Measurements from ENCODE around the gene WASL. TPM values are rescaled to one million over a fixed set of nuclear protein-coding genes. Genes with fewer than 3 reads are reported as not detected.

WASL gene
- total RNA-seq, 3 donors from 2014 or later, result 4.7 to 5.4 (median 5.3) TPM

DNA sequence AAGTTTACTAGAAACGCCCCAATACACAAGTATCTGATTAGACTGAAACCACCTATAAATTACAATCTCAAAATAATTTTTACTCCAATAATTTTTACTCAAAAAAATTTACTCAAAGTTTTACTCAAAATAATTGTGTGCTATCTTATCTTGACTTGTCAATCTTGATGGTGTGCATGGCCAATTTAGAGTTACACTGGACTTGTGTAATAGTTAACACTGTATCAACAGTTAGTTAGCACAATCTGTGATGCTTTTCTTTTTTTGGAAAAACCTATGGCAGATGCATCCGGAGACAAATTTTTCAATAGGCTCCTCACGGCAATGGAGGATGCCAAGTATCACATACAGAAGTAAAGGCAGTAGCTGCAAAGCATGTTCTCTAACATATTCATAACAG lies 68.2 kb downstream of the WASL start:
- H3K9me3 Mint-ChIP-seq, result no peaks in the 10 kb centered on the region
- H3K4me1 Mint-ChIP-seq (ENCODE audit: low read depth), result no peaks in the 10 kb centered on the region
- no peak overlapping the region for H3K4me3 Mint-ChIP-seq
- ATAC-seq (no peak), DNase-seq (no peak)
- H3K36me3 Mint-ChIP-seq (ENCODE audit: insufficient read depth), result peaks cover 25% of the 10 kb centered on the region
- H3K27me3 Mint-ChIP-seq (ENCODE audit: low read depth), result no peaks in the 10 kb centered on the region

DNA sequence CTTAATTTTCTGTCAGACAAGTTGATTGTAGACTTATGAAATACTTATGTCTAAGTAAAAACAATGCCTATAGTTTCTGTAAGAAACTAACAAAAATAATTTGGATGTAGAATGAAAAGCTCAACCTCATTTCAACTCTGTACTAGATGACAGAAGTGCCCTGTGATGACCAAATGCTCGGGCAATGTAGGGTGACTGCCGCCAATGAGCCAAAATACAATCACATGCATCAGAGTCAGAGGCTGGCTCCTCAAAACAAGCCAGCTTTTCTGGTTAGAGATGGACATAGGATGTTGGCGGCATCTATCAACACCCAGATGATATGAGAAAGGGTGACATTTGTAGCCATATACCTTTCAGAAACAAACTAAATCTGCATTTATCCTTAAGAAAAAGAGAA lies 69.2 kb downstream of the WASL start:
- peaks cover 17% of the 10 kb centered on the region for H3K36me3 Mint-ChIP-seq (ENCODE audit: insufficient read depth)
- H3K4me1 Mint-ChIP-seq (ENCODE audit: low read depth), result no peaks in the 10 kb centered on the region
- H3K9me3 Mint-ChIP-seq, result no peaks in the 10 kb centered on the region
- DNase-seq (no peak), ATAC-seq (no peak)
- no peak overlapping the region for H3K4me3 Mint-ChIP-seq
- no peaks in the 10 kb centered on the region for H3K27me3 Mint-ChIP-seq (ENCODE audit: low read depth)

DNA sequence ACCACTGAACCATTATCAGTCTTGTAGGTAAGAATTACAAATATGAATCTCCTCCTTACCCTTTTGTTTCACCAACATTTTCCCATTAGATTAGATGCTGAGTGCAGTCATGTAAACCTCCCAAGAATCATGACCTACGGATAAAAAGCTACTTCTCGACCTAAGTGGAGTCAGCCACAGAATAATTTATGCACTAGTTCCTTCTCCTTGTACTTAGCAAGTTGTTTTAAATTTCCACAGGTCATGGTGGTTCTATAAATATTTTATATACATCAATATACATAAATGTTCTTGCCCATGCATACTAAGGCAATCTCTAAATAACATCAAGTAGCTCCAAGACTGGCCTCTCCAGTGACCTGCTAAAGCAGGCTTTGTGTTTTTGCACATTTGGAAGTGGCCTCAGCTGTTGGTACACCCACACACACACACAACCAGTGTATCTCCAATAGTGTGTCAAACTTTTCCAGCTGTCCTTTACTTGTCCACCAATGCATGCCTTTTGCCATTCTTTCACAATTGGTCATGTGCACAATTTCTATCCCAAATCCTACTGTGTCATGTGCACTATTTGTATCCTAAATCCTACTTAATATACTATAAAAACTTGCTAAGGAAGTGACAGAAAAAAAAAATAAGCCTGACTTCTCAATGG lies 71.6 kb downstream of the WASL start:
- Mint-ChIP-seq H3K9me3 (no peaks in the 10 kb centered on the region), H3K36me3 (ENCODE audit: insufficient read depth) (peaks cover 9% of the 10 kb centered on the region), H3K4me1 (ENCODE audit: low read depth) (no peaks in the 10 kb centered on the region), H3K4me3 (no peak overlapping the region), H3K27me3 (ENCODE audit: low read depth) (no peaks in the 10 kb centered on the region)
- DNase-seq (no peak), ATAC-seq (no peak)

DNA sequence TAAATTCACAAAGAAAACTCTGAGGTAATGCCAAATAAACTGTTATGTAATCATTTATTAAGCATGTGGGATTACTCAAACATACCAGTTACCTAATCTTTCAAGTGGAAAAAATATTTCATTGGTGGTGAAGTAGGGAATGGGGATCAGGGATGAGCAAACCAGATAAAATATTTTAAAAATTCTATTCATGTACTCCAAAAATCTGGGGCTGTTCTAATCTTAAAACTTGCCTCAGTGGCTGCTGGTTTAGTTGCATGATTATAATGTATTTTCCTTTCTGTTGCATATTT lies 73.7 kb downstream of the WASL start:
- DNase-seq, result no peak
- Mint-ChIP-seq H3K36me3 (ENCODE audit: insufficient read depth) (peaks cover 4% of the 10 kb centered on the region), H3K4me3 (no peak overlapping the region), H3K27me3 (ENCODE audit: low read depth) (no peaks in the 10 kb centered on the region), H3K4me1 (ENCODE audit: low read depth) (no peaks in the 10 kb centered on the region), H3K9me3 (no peaks in the 10 kb centered on the region)
- no peak for ATAC-seq

DNA sequence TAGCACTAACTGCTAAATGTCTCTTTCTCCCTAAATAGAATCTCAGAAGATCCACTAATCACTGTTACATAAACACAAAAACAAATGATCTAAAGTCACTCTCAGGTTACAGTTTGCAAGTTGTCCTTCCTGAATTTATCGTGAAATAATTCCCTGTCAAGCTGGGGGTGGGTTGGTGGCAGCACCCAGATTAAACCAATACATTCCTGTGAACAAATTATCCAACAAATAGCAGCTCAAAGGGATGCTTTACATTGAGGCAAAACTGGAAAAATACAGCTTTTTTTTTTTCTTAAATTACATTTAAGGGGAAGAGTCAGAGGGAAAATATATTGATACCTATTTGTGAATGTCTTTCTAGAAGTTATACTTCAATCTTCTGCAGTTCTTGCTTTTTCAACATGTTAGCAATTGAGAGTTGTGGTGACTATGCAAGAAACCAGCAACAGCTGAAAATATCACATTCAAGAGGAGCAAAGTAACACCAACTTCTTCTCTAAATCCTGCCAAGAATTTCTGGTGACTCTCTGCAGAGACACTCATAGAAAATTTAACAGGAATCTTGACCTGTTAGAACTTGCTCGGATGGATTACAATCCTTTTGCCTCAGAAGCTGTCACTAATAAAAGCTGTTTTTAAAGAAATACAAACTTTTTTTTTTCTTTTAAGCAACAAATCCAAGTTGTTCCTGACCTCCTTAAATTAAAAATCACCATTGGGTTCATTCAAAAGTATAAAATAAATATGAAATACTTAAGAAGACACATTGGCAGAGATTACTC lies 74.2 kb downstream of the WASL start:
- Mint-ChIP-seq H3K4me1 (ENCODE audit: low read depth) (no peaks in the 10 kb centered on the region), H3K4me3 (no peak overlapping the region), H3K9me3 (no peaks in the 10 kb centered on the region), H3K27me3 (ENCODE audit: low read depth) (no peaks in the 10 kb centered on the region), H3K36me3 (ENCODE audit: insufficient read depth) (peaks cover 4% of the 10 kb centered on the region)
- ATAC-seq, result no peak
- no peak for DNase-seq

DNA sequence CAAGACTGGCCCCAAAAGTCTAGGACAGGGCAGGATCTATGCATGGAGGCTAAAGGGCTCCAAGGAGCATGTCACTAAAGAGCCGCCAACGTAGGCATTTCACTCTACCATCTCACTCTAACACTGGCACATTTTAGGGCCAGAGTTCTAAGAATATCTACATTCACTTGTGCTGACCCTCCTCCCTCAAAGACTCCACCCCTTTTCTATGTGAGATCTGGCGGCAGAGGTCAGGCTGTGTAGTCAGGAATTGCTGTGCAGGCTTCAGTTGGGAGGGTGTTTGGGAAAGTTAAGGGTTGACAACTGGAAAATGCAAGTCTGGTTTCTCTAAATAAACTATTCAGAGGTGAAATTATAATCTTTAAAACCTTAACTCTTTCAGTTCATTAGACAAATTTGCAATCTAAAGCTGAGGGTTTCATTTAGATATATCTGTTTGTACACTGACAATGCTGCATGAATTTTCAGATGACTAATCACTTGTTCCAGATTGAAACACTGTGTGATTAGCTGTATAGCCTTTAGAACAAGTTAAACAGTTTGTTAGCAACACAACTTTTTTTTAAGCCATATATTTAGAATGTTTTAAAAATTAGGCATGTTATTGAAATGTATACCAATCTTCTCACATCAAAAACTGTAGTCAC lies 74.9 kb downstream of the WASL start:
- Mint-ChIP-seq H3K4me3 (no peak overlapping the region), H3K9me3 (no peaks in the 10 kb centered on the region)
- ATAC-seq, result no peak

DNA sequence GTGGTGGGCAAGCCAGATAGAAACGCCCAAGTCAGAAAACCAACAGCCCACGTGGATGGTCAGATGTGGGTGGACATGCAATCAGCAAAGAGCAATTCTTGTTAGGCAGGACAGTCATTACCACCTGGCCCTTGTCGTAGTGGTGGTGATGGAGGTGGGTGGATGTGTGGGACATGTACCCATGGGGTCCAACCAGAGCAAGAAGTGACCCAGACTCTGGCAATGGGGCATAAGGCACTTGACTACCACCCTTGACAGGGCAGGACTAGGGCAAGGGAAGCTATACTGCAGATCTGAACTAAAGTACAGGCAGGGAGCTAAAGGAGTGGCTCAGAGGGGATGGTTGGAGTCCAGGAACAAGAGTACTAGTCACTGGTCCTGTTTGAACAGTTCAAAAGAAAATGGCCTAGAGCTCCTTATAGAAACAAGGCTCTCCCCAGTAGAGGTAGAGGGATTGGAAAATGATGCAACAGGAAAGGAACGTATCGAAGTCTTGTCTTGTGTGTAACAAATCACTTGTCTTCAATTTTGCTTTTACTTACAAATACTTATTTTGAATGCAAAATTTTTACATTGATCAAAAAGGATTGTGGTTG lies 75.6 kb downstream of the WASL start:
- Mint-ChIP-seq H3K4me3 (no peak overlapping the region), H3K36me3 (ENCODE audit: insufficient read depth) (no peaks in the 10 kb centered on the region), H3K9me3 (no peaks in the 10 kb centered on the region), H3K27me3 (ENCODE audit: low read depth) (no peaks in the 10 kb centered on the region), H3K4me1 (ENCODE audit: low read depth) (no peaks in the 10 kb centered on the region)
- no peak for ATAC-seq
- DNase-seq, result no peak

More for the DNA sequence above, 74.9 kb downstream of the WASL start:
- Mint-ChIP-seq H3K36me3 (ENCODE audit: insufficient read depth) (no peaks in the 10 kb centered on the region), H3K4me1 (ENCODE audit: low read depth) (no peaks in the 10 kb centered on the region), H3K27me3 (ENCODE audit: low read depth) (no peaks in the 10 kb centered on the region)
- no peak for DNase-seq

DNA sequence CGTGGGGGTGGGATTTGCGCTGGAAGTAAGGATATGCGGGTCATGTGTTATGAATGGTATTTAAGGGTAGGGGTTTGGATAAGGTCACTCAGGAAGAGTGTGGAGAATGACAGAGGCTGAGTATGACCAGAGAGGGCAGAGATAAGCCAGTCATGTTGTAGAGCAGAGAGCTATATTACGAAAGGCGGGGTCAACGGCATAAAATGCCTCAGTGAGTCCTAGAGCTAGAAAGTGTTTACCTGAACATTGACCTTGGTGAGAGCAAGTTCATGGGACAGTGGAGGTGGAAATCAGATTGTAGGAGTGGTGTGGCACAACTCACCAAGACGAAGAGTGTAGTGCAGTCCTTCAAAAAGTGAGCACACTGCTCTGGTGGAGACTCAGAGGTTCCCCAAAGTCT lies 79.3 kb downstream of the WASL start:
- DNase-seq (no peak), ATAC-seq (no peak)
- Mint-ChIP-seq H3K4me1 (ENCODE audit: low read depth) (no peaks in the 10 kb centered on the region), H3K9me3 (no peaks in the 10 kb centered on the region), H3K4me3 (no peak overlapping the region), H3K27me3 (ENCODE audit: low read depth) (peaks cover 3% of the 10 kb centered on the region), H3K36me3 (ENCODE audit: insufficient read depth) (no peaks in the 10 kb centered on the region)

DNA sequence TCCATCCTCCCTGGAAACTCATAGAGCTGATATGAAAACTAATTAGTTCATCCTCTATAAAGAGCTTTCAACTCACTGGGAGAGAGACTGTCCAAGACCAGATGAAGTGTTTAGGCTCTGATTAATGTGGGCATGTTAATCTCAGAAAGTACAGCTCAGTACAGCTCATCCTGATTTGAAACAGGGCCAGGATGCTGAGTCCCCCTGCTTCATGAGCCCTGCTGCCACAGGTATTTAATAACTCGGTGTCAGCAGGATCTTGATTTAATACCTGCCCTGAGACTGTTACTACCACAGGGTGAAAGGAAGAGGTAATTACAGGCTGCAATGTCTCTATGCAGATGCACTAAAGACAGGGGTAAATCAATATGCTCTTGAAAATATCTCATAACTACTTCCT lies 82.3 kb downstream of the WASL start:
- H3K27me3 Mint-ChIP-seq (ENCODE audit: low read depth), result peaks cover 13% of the 10 kb centered on the region
- DNase-seq (no peak), ATAC-seq (no peak)
- no peaks in the 10 kb centered on the region for H3K9me3 Mint-ChIP-seq
- H3K4me1 Mint-ChIP-seq (ENCODE audit: low read depth), result no peaks in the 10 kb centered on the region
- no peaks in the 10 kb centered on the region for H3K36me3 Mint-ChIP-seq (ENCODE audit: insufficient read depth)
- H3K4me3 Mint-ChIP-seq, result no peak overlapping the region

DNA sequence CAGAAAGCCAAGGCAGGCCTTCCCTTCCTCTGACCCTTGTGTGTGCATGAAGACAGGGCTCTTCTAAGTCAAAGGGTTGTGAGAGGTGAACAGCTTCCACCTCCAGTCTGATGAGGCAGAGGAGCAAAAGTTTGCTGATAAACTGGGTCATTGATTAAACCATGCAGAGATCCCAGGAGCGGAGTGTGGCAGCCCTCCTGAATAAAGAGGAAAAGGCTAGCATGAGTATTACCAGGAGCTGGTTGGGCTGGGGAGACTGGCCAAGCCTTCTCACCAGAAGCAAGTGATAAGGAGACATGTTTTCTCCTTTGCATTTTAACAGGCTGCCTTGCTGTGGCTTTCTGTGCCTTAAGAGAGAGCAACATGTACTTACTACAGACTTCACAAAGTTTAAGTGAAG lies 82.9 kb downstream of the WASL start:
- no peak for DNase-seq
- H3K9me3 Mint-ChIP-seq, result no peaks in the 10 kb centered on the region
- H3K36me3 Mint-ChIP-seq (ENCODE audit: insufficient read depth), result no peaks in the 10 kb centered on the region
- H3K4me1 Mint-ChIP-seq (ENCODE audit: low read depth), result no peaks in the 10 kb centered on the region
- H3K4me3 Mint-ChIP-seq, result no peak overlapping the region
- H3K27me3 Mint-ChIP-seq (ENCODE audit: low read depth), result peaks cover 13% of the 10 kb centered on the region
- ATAC-seq, result no peak

DNA sequence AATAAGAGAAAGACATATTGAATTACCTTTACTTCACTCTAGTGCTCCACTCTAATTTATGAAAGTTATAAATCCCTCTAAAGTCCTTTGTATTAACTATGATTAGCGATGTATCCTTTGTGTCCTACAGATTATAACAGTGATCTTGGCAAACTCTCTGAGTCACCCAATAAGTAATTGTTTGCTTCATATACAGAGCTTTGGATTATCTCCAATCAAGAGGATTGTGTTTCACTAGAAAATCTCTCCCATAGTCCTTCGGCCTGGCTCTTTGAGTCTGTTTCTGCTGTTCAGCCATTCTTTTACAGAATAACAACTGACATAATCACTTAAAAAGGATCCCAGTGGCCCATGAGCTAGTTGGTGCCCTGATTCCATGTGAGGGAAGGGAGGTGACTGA lies 83.6 kb downstream of the WASL start:
- DNase-seq (no peak), ATAC-seq (no peak)
- Mint-ChIP-seq H3K9me3 (no peaks in the 10 kb centered on the region), H3K36me3 (ENCODE audit: insufficient read depth) (no peaks in the 10 kb centered on the region), H3K4me3 (no peak overlapping the region), H3K4me1 (ENCODE audit: low read depth) (no peaks in the 10 kb centered on the region), H3K27me3 (ENCODE audit: low read depth) (peaks cover 13% of the 10 kb centered on the region)

DNA sequence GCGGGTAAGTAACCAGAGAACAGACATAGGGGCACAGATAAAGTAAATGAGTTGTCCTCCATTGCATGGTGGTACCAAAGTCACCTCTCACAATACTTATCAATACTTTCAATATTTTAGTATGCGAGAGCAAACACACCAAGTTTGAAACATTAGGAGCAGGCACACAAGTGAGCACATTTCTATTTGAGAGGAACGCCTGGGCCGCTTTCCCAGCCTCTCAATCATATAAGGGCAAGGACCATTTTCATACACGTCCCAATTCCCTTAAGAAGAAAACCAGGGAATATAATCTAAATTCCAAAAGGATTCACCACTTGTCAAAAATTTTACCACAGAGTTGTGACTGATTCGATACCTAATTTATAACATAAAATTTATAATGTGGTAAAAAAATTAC lies 85.6 kb downstream of the WASL start:
- ATAC-seq, result no peak
- DNase-seq, result no peak
- H3K36me3 Mint-ChIP-seq (ENCODE audit: insufficient read depth), result no peaks in the 10 kb centered on the region
- no peak overlapping the region for H3K4me3 Mint-ChIP-seq
- H3K4me1 Mint-ChIP-seq (ENCODE audit: low read depth), result no peaks in the 10 kb centered on the region
- peaks cover 17% of the 10 kb centered on the region for H3K27me3 Mint-ChIP-seq (ENCODE audit: low read depth)
- no peaks in the 10 kb centered on the region for H3K9me3 Mint-ChIP-seq

DNA sequence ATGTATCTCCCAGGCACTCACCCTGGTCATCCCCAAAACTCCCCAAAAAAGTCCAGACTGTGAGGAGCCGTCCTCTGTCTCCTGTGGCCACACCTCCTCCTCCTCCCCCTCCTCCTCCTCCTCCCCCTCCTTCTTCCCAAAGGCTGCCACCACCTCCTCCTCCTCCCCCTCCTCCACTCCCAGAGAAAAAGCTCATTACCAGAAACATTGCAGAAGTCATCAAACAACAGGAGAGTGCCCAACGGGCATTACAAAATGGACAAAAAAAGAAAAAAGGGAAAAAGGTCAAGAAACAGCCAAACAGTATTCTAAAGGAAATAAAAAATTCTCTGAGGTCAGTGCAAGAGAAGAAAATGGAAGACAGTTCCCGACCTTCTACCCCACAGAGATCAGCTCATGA lies 86.0 kb downstream of the WASL start:
- peaks cover 17% of the 10 kb centered on the region for H3K27me3 Mint-ChIP-seq (ENCODE audit: low read depth)
- no peak for ATAC-seq
- no peak overlapping the region for H3K4me3 Mint-ChIP-seq
- H3K4me1 Mint-ChIP-seq (ENCODE audit: low read depth), result no peaks in the 10 kb centered on the region
- no peaks in the 10 kb centered on the region for H3K36me3 Mint-ChIP-seq (ENCODE audit: insufficient read depth)
- no peaks in the 10 kb centered on the region for H3K9me3 Mint-ChIP-seq
- no peak for DNase-seq

DNA sequence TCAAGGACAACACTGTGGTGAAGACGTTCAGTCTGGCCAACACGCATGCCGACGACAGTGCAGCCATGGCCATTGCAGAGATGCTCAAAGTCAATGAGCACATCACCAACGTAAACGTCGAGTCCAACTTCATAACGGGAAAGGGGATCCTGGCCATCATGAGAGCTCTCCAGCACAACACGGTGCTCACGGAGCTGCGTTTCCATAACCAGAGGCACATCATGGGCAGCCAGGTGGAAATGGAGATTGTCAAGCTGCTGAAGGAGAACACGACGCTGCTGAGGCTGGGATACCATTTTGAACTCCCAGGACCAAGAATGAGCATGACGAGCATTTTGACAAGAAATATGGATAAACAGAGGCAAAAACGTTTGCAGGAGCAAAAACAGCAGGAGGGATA lies 86.5 kb downstream of the WASL start:
- ATAC-seq, result no peak
- Mint-ChIP-seq H3K27me3 (ENCODE audit: low read depth) (peaks cover 17% of the 10 kb centered on the region), H3K36me3 (ENCODE audit: insufficient read depth) (no peaks in the 10 kb centered on the region), H3K4me3 (no peak overlapping the region), H3K9me3 (no peaks in the 10 kb centered on the region), H3K4me1 (ENCODE audit: low read depth) (no peaks in the 10 kb centered on the region)
- DNase-seq, result no peak

DNA sequence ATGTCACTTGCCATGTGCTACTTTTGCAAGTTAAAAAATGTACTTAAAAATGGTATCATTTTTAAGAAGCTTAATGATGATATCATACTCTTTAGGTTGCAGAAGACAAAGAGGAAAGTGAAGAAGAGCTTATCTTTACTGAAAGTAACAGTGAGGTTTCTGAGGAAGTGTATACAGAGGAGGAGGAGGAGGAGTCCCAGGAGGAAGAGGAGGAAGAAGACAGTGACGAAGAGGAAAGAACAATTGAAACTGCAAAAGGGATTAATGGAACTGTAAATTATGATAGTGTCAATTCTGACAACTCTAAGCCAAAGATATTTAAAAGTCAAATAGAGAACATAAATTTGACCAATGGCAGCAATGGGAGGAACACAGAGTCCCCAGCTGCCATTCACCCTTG lies 87.0 kb downstream of the WASL start:
- no peaks in the 10 kb centered on the region for H3K9me3 Mint-ChIP-seq
- H3K4me3 Mint-ChIP-seq, result no peak overlapping the region
- ATAC-seq, result no peak
- no peaks in the 10 kb centered on the region for H3K4me1 Mint-ChIP-seq (ENCODE audit: low read depth)
- peaks cover 17% of the 10 kb centered on the region for H3K27me3 Mint-ChIP-seq (ENCODE audit: low read depth)
- H3K36me3 Mint-ChIP-seq (ENCODE audit: insufficient read depth), result no peaks in the 10 kb centered on the region
- no peak for DNase-seq

Measured in activated T-cell treated with anti-CD3 and anti-CD28 coated beads, Interleukin-2, amount 50 U/mL, for 4 hours (primary cell).